IMR-90 (cell line): ENCODE results near the gene SPPL3. TPM values are rescaled to one million over a fixed set of nuclear protein-coding genes. Genes with fewer than 3 reads are reported as not detected.

Source experiments
- ATAC-seq: fragments of 200-7000 bp; cut with Tn5 transposase; 2 replicates; pipeline ENCODE4 v1.9.1; 2020; ENCODE audit warnings: low read depth, mild to moderate bottlenecking, moderate library complexity
- BruUV-seq: library from RNA; stranded (reverse); fragments of 400-500 nt; replicated peaks from 2 replicates; lab custom pipeline; 2021; lab: Mats Ljungman, UMichigan
- CTCF ChIA-PET: fragments of 300-600 bp; formaldehyde crosslinking; extraction: SDS; loops from one replicate; lab custom pipeline; 2021; ENCODE audit warnings: antibody characterized with exemption; lab: Yijun Ruan, JAX
- POLR2A ChIA-PET: fragments of 300-600 bp; sonication (Branson Sonifier 250); formaldehyde crosslinking; loops from one replicate; lab custom pipeline; 2022; ENCODE audit warnings: antibody characterized with exemption; ENCODE audit not compliant: unreplicated experiment; lab: Charles Lee
- DNase-seq: peaks from one replicate; pipeline ENCODE4 v3.0.0; 2013
- H2AFZ ChIP-seq: replicated peaks from 2 replicates; pipeline ENCODE3; 2013; ENCODE audit warnings: low read length, mild to moderate bottlenecking; ENCODE audit not compliant: poor library complexity
- H2AK5ac ChIP-seq: 2 replicates; pipeline ENCODE4 v1.6.1; 2013; ENCODE audit warnings: low read depth, low read length, inconsistent platforms
- H2AK9ac ChIP-seq: replicated peaks from 2 replicates; pipeline ENCODE3; 2013; ENCODE audit warnings: mild to moderate bottlenecking, low read depth, low read length, moderate library complexity; ENCODE audit not compliant: poor library complexity
- H2BK120ac ChIP-seq: 2 replicates; pipeline ENCODE4 v1.6.1; 2013; ENCODE audit warnings: low read depth, low read length, inconsistent platforms
- H2BK15ac ChIP-seq: 3 replicates; pipeline ENCODE4 v1.6.1; 2013; ENCODE audit warnings: low read depth, low read length, inconsistent platforms
- H2BK20ac ChIP-seq: 2 replicates; pipeline ENCODE4 v1.6.1; 2013; ENCODE audit warnings: low read depth, mild to moderate bottlenecking, inconsistent platforms, low read length, moderate library complexity
- H2BK5ac ChIP-seq: 2 replicates; pipeline ENCODE4 v1.6.1; 2013; ENCODE audit warnings: mild to moderate bottlenecking, low read depth, low read length, inconsistent platforms; ENCODE audit not compliant: poor library complexity, severe bottlenecking
- H3K14ac ChIP-seq: replicated peaks from 2 replicates; pipeline ENCODE4 v1.6.1; 2013; ENCODE audit warnings: low read depth, low read length, inconsistent platforms
- H3K18ac ChIP-seq: 2 replicates; pipeline ENCODE4 v1.6.1; 2013; ENCODE audit warnings: low read depth, low read length, control low read depth
- H3K23ac ChIP-seq: 2 replicates; pipeline ENCODE4 v1.6.1; 2013; ENCODE audit warnings: low read depth, low read length, inconsistent platforms
- H3K27ac ChIP-seq: 2 replicates; pipeline ENCODE4 v1.5.1; 2013; ENCODE audit warnings: mild to moderate bottlenecking, control low read depth, low read length; ENCODE audit not compliant: insufficient read depth
- H3K27me3 ChIP-seq: 2 replicates; pipeline ENCODE4 v1.6.1; 2013; ENCODE audit warnings: low read length; ENCODE audit not compliant: control insufficient read depth, insufficient read depth
- H3K36me3 ChIP-seq: 2 replicates; pipeline ENCODE4 v1.6.1; 2013; ENCODE audit warnings: low read length, mixed read lengths; ENCODE audit not compliant: control insufficient read depth, insufficient read depth
- H3K4ac ChIP-seq: 2 replicates; pipeline ENCODE4 v1.6.1; 2013; ENCODE audit warnings: low read depth, low read length, inconsistent platforms
- H3K4me1 ChIP-seq: 2 replicates; pipeline ENCODE4 v1.6.1; 2013; ENCODE audit warnings: low read length, mixed read lengths; ENCODE audit not compliant: control insufficient read depth, insufficient read depth
- H3K4me2 ChIP-seq: 2 replicates; pipeline ENCODE4 v1.6.1; 2013; ENCODE audit warnings: low read depth, mild to moderate bottlenecking, control low read depth, low read length, moderate library complexity
- H3K4me3 ChIP-seq: 2 replicates; pipeline ENCODE4 v1.5.1; 2013; ENCODE audit warnings: low read depth, mild to moderate bottlenecking, control low read depth, low read length, moderate library complexity; ENCODE audit not compliant: insufficient read depth
- H3K56ac ChIP-seq: 2 replicates; pipeline ENCODE4 v1.6.1; 2013; ENCODE audit warnings: low read length, inconsistent platforms; ENCODE audit not compliant: insufficient read depth; ENCODE audit errors: extremely low read depth
- H3K79me1 ChIP-seq, 2 experiments: 2 replicates each; pipeline ENCODE4 v1.6.1; 2013; ENCODE audit warnings: low read length in 2 of 2, inconsistent platforms in 1 of 2, low read depth in 1 of 2
- H3K9ac ChIP-seq: 2 replicates; pipeline ENCODE4 v1.6.1; 2013; ENCODE audit warnings: low read depth, low read length, control low read depth
- H3K9me1 ChIP-seq: 2 replicates; pipeline ENCODE4 v1.6.1; 2013; ENCODE audit warnings: low read length, inconsistent platforms; ENCODE audit not compliant: insufficient read depth
- H3K9me3 ChIP-seq: 2 replicates; pipeline ENCODE4 v1.6.1; 2013; ENCODE audit warnings: low read length; ENCODE audit not compliant: control insufficient read depth, insufficient read depth
- H4K20me1 ChIP-seq: 2 replicates; pipeline ENCODE4 v1.6.1; 2013; ENCODE audit warnings: low read length, inconsistent platforms; ENCODE audit not compliant: insufficient read depth
- H4K5ac ChIP-seq: 2 replicates; pipeline ENCODE4 v1.6.1; 2013; ENCODE audit warnings: mild to moderate bottlenecking, low read depth, low read length, control low read depth
- H4K8ac ChIP-seq, 2 experiments: 2 replicates each; pipeline ENCODE4 v1.6.1; 2013; ENCODE audit warnings: low read depth in 2 of 2, low read length in 2 of 2, control low read depth in 1 of 2, inconsistent platforms in 1 of 2
- H4K91ac ChIP-seq: 2 replicates; pipeline ENCODE4 v1.6.1; 2013; ENCODE audit warnings: low read depth, low read length, inconsistent platforms; ENCODE audit not compliant: insufficient read depth
- BHLHE40 ChIP-seq: fragments of 150-350 bp; IDR thresholded peaks from 2 replicates; pipeline ENCODE4 v1.6.1; 2016; ENCODE audit warnings: mild to moderate bottlenecking, low read depth, low read length
- CEBPB ChIP-seq: IDR thresholded peaks from 2 replicates; pipeline ENCODE4 v1.6.1; 2012; ENCODE audit warnings: low read depth, low read length, improper control_type of control experiment
- CHD1 ChIP-seq: IDR thresholded peaks from 2 replicates; pipeline ENCODE4 v1.6.1; 2012; ENCODE audit warnings: low read depth, low read length, improper control_type of control experiment
- FOS ChIP-seq: fragments of 150-350 bp; IDR thresholded peaks from 2 replicates; pipeline ENCODE4 v1.6.1; 2016; ENCODE audit warnings: low read depth, low read length
- MAFK ChIP-seq: IDR thresholded peaks from 2 replicates; pipeline ENCODE4 v1.6.1; 2012; ENCODE audit warnings: low read depth, low read length, improper control_type of control experiment
- MAZ ChIP-seq: IDR thresholded peaks from 2 replicates; pipeline ENCODE4 v1.6.1; 2012; ENCODE audit warnings: low read depth, mild to moderate bottlenecking, low read length, improper control_type of control experiment, moderate library complexity, borderline replicate concordance
- MXI1 ChIP-seq: IDR thresholded peaks from 2 replicates; pipeline ENCODE4 v1.6.1; 2012; ENCODE audit warnings: low read depth, mild to moderate bottlenecking, low read length, moderate library complexity, borderline replicate concordance
- NFE2L2 ChIP-seq: fragments of 150-350 bp; IDR thresholded peaks from 2 replicates; pipeline ENCODE4 v1.6.1; 2016; ENCODE audit warnings: low read depth, mild to moderate bottlenecking, low read length
- POLR2A ChIP-seq: IDR thresholded peaks from 2 replicates; pipeline ENCODE4 v1.6.1; 2012; ENCODE audit warnings: mild to moderate bottlenecking, low read depth, low read length
- RAD21 ChIP-seq: IDR thresholded peaks from 2 replicates; pipeline ENCODE4 v1.6.1; 2012; ENCODE audit warnings: low read length, improper control_type of control experiment
- RCOR1 ChIP-seq: IDR thresholded peaks from 2 replicates; pipeline ENCODE4 v1.6.1; 2012; ENCODE audit warnings: mild to moderate bottlenecking, low read length, improper control_type of control experiment; ENCODE audit not compliant: insufficient replicate concordance
- RFX5 ChIP-seq: IDR thresholded peaks from 2 replicates; pipeline ENCODE4 v1.8.0; 2012; ENCODE audit warnings: low read depth, mild to moderate bottlenecking, low read length, moderate library complexity
- SMC3 ChIP-seq: fragments of 150-350 bp; IDR thresholded peaks from 2 replicates; pipeline ENCODE4 v1.6.1; 2016; ENCODE audit warnings: low read depth, mild to moderate bottlenecking, antibody characterized with exemption, low read length, moderate library complexity
- WGBS, 2 experiments: methylation state at CpG; one replicate each; pipeline versions ENCODE4 v1.1.5 to v1.1.7; 2013; ENCODE audit warnings: missing lambda C conversion rate in 2 of 2; ENCODE audit not compliant: insufficient read length in 1 of 2; ENCODE audit errors: extremely low coverage in 2 of 2; 5-methylcytosine and 5-hydroxymethylcytosine counted together
- dilution Hi-C: fragments of 300-500 bp; cut with HindIII; formaldehyde crosslinking; loops from one replicate; pipeline ENCODE4 v1.14.3; 2018; ENCODE audit warnings: low sequenced_read_pairs; ENCODE audit not compliant: unreplicated experiment
- in situ Hi-C: fragments of 300-500 bp; cut with MboI; formaldehyde crosslinking; loops from 3 replicates; pipeline ENCODE4 v1.14.3; 2019; ENCODE audit warnings: low sequenced_read_pairs, inconsistent platforms, mixed read lengths
- intact Hi-C: fragments of 100-400 bp; cut with micrococcal nuclease; formaldehyde crosslinking; loops from 2 replicates; pipeline ENCODE4 v1.10.0; 2022
- polyA plus RNA-seq, 3 experiments: library from polyadenylated mRNA; depleted of rRNA; stranded (reverse); fragments of >200 nt; gene quantifications; 2 replicates each; pipeline ENCODE4 v1.2.3, GENCODE V29; 2012; ENCODE audit warnings: low replicate concordance in 1 of 3
- total RNA-seq: library from RNA; depleted of rRNA; stranded (reverse); fragments of >200 nt; gene quantifications from 2 replicates; pipeline ENCODE4 v1.2.3, GENCODE V29; 2012
- TF ChIP-seq, protein P1 (sequence below): fragments of 150-350 bp; IDR thresholded peaks from 2 replicates; pipeline ENCODE4 v1.6.1; 2016; ENCODE audit warnings: low read depth, mild to moderate bottlenecking, low read length, moderate library complexity, borderline replicate concordance
- TF ChIP-seq, protein P2 (sequence below): conservative IDR thresholded peaks from 2 replicates; pipeline ENCODE4 v1.5.1; 2012; ENCODE audit warnings: mild to moderate bottlenecking, low read depth, low read length, improper control_type of control experiment
- TF ChIP-seq, protein P3 (sequence below): fragments of 150-350 bp; IDR thresholded peaks from 2 replicates; pipeline ENCODE4 v1.6.1; 2017; ENCODE audit warnings: mild to moderate bottlenecking, antibody characterized with exemption, low read length, low read depth

Gene SPPL3
- total and polyA plus RNA-seq, 2 of the 4 experiments (the other 2 are of a cell fraction) = 1.6 to 18.0 TPM

DNA sequence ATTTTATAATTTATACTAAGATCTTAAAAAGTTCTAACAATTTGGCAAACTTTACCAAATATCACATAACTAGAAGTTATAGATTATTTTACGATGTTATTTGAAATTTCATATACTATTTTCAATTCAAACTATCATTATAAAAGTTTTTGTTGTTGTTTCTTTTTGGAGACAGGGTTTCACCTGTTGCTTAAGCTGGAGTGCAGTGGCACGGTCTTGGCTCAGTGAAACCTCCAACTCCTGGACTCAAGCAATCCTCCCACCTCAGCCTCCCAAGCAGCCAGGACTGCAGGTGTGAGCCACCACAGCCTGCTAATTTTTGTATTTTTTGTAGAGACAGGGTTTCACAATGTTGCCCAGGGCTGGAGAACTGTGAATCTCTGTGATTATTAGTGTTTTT lies 87.8 kb downstream of the SPPL3 start:
- H3K4me2 ChIP-seq = no peak overlapping the region
- no peak overlapping the region for H2BK20ac ChIP-seq
- no peaks in the 10 kb centered on the region for H3K4me1 ChIP-seq
- H3K9me3 ChIP-seq = no peaks in the 10 kb centered on the region
- H3K56ac ChIP-seq = no peak overlapping the region
- H4K20me1 ChIP-seq = peaks cover 20% of the 10 kb centered on the region; the same call in 1 of the 2 replicates
- peaks cover 3% of the 10 kb centered on the region; the same call in 1 of the 2 replicates for H3K9me1 ChIP-seq
- no peak overlapping the region for H3K18ac ChIP-seq
- no peak overlapping the region for H3K9ac ChIP-seq
- no peak for ATAC-seq
- H3K79me1 ChIP-seq = peaks cover 18 to 25% of the 10 kb centered on the region in 2 experiments; a peak in 3 of 4 replicates
- no peak for DNase-seq
- TF ChIP-seq BHLHE40 (no peak), RCOR1 (no peak), MXI1 (no peak), CEBPB (no peak), FOS (no peak), SMC3 (no peak), MAFK (no peak), POLR2A (no peak), RFX5 (no peak), CHD1 (no peak), MAZ (no peak), NFE2L2 (no peak), RAD21 (no peak)
- TF ChIP-seq, protein P1, sequence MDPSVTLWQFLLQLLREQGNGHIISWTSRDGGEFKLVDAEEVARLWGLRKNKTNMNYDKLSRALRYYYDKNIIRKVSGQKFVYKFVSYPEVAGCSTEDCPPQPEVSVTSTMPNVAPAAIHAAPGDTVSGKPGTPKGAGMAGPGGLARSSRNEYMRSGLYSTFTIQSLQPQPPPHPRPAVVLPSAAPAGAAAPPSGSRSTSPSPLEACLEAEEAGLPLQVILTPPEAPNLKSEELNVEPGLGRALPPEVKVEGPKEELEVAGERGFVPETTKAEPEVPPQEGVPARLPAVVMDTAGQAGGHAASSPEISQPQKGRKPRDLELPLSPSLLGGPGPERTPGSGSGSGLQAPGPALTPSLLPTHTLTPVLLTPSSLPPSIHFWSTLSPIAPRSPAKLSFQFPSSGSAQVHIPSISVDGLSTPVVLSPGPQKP = no peak
- TF ChIP-seq, protein P2, sequence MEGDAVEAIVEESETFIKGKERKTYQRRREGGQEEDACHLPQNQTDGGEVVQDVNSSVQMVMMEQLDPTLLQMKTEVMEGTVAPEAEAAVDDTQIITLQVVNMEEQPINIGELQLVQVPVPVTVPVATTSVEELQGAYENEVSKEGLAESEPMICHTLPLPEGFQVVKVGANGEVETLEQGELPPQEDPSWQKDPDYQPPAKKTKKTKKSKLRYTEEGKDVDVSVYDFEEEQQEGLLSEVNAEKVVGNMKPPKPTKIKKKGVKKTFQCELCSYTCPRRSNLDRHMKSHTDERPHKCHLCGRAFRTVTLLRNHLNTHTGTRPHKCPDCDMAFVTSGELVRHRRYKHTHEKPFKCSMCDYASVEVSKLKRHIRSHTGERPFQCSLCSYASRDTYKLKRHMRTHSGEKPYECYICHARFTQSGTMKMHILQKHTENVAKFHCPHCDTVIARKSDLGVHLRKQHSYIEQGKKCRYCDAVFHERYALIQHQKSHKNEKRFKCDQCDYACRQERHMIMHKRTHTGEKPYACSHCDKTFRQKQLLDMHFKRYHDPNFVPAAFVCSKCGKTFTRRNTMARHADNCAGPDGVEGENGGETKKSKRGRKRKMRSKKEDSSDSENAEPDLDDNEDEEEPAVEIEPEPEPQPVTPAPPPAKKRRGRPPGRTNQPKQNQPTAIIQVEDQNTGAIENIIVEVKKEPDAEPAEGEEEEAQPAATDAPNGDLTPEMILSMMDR = no peak
- TF ChIP-seq, protein P3, sequence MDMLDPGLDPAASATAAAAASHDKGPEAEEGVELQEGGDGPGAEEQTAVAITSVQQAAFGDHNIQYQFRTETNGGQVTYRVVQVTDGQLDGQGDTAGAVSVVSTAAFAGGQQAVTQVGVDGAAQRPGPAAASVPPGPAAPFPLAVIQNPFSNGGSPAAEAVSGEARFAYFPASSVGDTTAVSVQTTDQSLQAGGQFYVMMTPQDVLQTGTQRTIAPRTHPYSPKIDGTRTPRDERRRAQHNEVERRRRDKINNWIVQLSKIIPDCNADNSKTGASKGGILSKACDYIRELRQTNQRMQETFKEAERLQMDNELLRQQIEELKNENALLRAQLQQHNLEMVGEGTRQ = no peak
- no peaks in the 10 kb centered on the region for H3K36me3 ChIP-seq
- H2AK9ac ChIP-seq = no peak overlapping the region
- H4K5ac ChIP-seq = no peak overlapping the region
- in situ Hi-C loops (no loop called here), intact Hi-C loops (no loop called here), dilution Hi-C loops (no loop called here)
- no peak overlapping the region for H2AFZ ChIP-seq
- H3K27me3 ChIP-seq = no peaks in the 10 kb centered on the region
- no peak overlapping the region for H3K4me3 ChIP-seq
- no peak overlapping the region for H4K91ac ChIP-seq
- CTCF ChIA-PET = interaction anchor here (1.2 to 1.4 kb wide), 2 partner anchors 11 to 16 kb away, joined by 3 to 4 read pairs; no protein-coding TSS in a partner anchor
- H3K14ac ChIP-seq = no peak overlapping the region
- no peak overlapping the region for H3K27ac ChIP-seq
- WGBS, 2 experiments = no CpG with 5 or more reads among the region's 2 CpGs
- H4K8ac ChIP-seq = no peak overlapping the region
- POLR2A ChIA-PET = no interaction called here
- no peak overlapping the region for H2AK5ac ChIP-seq
- H3K23ac ChIP-seq = no peak overlapping the region
- no TSS peak for BruUV-seq
- no peak overlapping the region for H3K4ac ChIP-seq
- H2BK120ac ChIP-seq = no peak overlapping the region
- H2BK5ac ChIP-seq = no peak overlapping the region
- no peak overlapping the region for H2BK15ac ChIP-seq
